Peyer's patch (tissue), 4 donors: ENCODE measurements around the gene CRACDL. TPM values are rescaled to one million over a fixed set of nuclear protein-coding genes. Genes with fewer than 3 reads are reported as not detected.

Experiments
- DNase-seq, 3 donors: peaks; one replicate each; pipeline ENCODE4 v3.0.0-alpha.2; 2017 to 2019
- H3K27ac ChIP-seq, 4 donors: fragments of 200-600 bp; sonication (generic); one replicate each; pipeline ENCODE4 v1.5.1; 2016 to 2019
- H3K27me3 ChIP-seq, 2 donors: fragments of 200-600 bp; sonication (generic); one replicate each; pipeline ENCODE4 v1.5.1; 2019
- H3K36me3 ChIP-seq, 3 donors: fragments of 200-600 bp; sonication (generic); one replicate each; pipeline ENCODE4 v1.5.1; 2016 to 2019
- H3K4me1 ChIP-seq, 4 donors: fragments of 200-600 bp; sonication (generic); one replicate each; pipeline ENCODE4 v1.5.1; 2016 to 2019
- H3K4me3 ChIP-seq, 4 donors: fragments of 200-600 bp; sonication (generic); 1 replicate in 3 of 4; 2 replicates in 1 of 4; pipeline ENCODE4 v1.5.1; 2016 to 2019; ENCODE audit warnings: mild to moderate bottlenecking in 1 of 4
- H3K9me3 ChIP-seq, 4 donors: fragments of 200-600 bp; sonication (generic); one replicate each; pipeline ENCODE4 v1.5.1; 2016 to 2019; ENCODE audit warnings: mild to moderate bottlenecking in 1 of 4
- POLR2A ChIP-seq, 2 donors: fragments of 450-650 bp; IDR thresholded peaks; one replicate each; pipeline ENCODE4 v1.5.1; 2017; ENCODE audit warnings: antibody characterized with exemption in 2 of 2, mild to moderate bottlenecking in 2 of 2, moderate library complexity in 2 of 2
- total RNA-seq, 4 donors: library from RNA; depleted of rRNA; stranded (reverse); fragments of >200 nt; gene quantifications; one replicate each; pipeline ENCODE4 v1.1.0, GENCODE V29; 2016
- TF ChIP-seq, protein P1 (sequence below), 6 experiments: fragments of 450-650 bp in 4 of 6; fragments of 200-600 bp in 2 of 6; sonication (generic) in 1 of 6; IDR thresholded peaks; one replicate each; pipeline ENCODE4 v1.5.1; 2017 to 2019; ENCODE audit warnings: antibody characterized with exemption in 6 of 6, mild to moderate bottlenecking in 3 of 6, moderate library complexity in 1 of 6

Gene CRACDL
- total RNA-seq, 4 donors from 2014 or later = 3.3 to 36.5 (median 10.2) TPM

DNA sequence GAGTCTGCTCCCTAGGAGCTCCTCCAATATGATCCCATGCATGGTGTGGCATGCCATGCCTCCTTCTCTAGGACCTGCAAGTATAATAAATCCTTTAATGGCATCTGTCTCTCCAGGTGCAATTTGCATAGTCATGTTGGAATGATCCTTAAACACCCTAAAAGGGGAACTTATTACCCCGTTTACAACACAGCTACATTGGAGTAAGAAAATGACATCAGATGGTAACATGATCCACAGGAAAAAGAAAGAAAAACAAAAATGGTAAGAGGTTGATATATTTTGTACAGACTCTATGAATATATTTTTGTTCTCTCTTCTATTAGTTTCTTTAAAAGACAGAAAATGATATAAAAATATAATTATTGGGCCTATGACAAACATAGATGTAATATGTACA, 79.0 kb downstream of the CRACDL start:
- no peak for DNase-seq
- TF ChIP-seq, protein P1, sequence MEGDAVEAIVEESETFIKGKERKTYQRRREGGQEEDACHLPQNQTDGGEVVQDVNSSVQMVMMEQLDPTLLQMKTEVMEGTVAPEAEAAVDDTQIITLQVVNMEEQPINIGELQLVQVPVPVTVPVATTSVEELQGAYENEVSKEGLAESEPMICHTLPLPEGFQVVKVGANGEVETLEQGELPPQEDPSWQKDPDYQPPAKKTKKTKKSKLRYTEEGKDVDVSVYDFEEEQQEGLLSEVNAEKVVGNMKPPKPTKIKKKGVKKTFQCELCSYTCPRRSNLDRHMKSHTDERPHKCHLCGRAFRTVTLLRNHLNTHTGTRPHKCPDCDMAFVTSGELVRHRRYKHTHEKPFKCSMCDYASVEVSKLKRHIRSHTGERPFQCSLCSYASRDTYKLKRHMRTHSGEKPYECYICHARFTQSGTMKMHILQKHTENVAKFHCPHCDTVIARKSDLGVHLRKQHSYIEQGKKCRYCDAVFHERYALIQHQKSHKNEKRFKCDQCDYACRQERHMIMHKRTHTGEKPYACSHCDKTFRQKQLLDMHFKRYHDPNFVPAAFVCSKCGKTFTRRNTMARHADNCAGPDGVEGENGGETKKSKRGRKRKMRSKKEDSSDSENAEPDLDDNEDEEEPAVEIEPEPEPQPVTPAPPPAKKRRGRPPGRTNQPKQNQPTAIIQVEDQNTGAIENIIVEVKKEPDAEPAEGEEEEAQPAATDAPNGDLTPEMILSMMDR (IDR thresholded peaks at IDR 0.05) = no peak
- no peak for TF ChIP-seq POLR2A (IDR thresholded peaks at IDR 0.05)
- H3K9me3 ChIP-seq = peaks cover 0 to 5% (median 0%) of the 10 kb centered on the region in 4 donors
- no peak overlapping the region for H3K27ac ChIP-seq
- H3K27me3 ChIP-seq = no peaks in the 10 kb centered on the region
- H3K4me1 ChIP-seq = no peaks in the 10 kb centered on the region
- no peak overlapping the region for H3K4me3 ChIP-seq
- H3K36me3 ChIP-seq = no peaks in the 10 kb centered on the region

DNA sequence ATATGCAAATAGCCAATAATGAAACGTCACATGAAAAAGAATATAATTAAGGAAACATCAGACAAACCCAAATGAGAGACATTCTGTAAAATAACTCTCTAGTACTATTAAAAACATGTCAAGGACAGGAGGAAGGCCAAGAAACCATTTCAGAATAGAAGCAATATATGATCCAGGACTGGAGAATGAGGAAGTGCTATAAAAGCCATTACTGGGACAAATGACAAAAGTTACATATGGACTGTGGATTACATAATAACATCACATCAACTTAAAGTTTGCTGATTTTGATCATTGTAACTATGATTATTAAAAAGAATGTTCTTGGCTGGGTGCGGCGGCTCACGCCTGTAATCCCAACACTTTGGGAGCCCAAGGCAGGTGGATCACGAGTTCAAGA, 81.3 kb downstream of the CRACDL start:
- Histone ChIP-seq H3K9me3 (no peaks in the 10 kb centered on the region), H3K4me1 (no peaks in the 10 kb centered on the region), H3K27me3 (no peaks in the 10 kb centered on the region), H3K4me3 (no peak overlapping the region), H3K27ac (no peak overlapping the region), H3K36me3 (no peaks in the 10 kb centered on the region)
- DNase-seq = no peak
- TF ChIP-seq, protein P1 (IDR thresholded peaks at IDR 0.05) = no peak
- no peak for TF ChIP-seq POLR2A (IDR thresholded peaks at IDR 0.05)

DNA sequence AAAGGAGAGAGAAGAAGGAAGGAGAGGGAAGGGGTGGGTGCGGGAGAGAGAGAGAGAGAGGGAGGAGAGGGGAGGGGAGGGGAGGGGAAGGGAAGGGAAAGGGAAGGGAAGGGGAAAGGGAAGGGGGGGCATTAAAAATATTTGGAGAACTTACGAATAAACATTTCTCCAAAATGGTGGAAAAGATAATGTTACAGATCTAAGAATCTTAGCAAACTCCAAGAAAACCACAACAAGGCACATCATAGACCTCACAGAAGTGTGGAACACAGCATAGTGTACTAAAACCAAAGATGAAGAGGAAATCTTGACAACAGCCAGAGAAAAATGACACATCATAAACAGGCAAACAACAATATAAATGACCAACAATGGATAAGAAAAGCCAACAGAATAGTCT, 83.1 kb downstream of the CRACDL start:
- Histone ChIP-seq H3K27ac (no peak overlapping the region), H3K4me1 (no peaks in the 10 kb centered on the region), H3K9me3 (no peaks in the 10 kb centered on the region), H3K27me3 (no peaks in the 10 kb centered on the region), H3K4me3 (no peak overlapping the region), H3K36me3 (no peaks in the 10 kb centered on the region)
- no peak for DNase-seq
- TF ChIP-seq, protein P1 (IDR thresholded peaks at IDR 0.05) = no peak
- no peak for TF ChIP-seq POLR2A (IDR thresholded peaks at IDR 0.05)

DNA sequence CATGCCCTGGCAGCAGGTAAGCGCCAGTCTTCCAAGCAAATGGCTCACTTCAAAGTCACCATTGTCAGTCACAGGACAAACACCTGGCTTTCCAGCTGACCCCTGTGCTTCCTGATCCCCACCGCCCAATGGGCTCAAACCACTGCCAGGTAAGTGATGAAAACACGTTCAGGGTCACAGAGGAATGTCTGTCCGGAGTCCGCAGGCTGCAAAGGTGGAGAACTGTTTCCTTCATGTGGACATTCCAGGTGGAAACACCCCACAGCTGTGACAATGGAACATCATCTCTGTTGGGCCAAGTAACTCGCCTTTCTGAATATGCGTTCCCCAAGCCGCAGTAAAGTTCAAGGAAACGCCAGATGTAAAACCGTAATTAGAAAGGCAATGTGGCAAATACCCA, 86.0 kb downstream of the CRACDL start:
- Histone ChIP-seq H3K9me3 (no peaks in the 10 kb centered on the region), H3K4me3 (no peak overlapping the region), H3K4me1 (no peaks in the 10 kb centered on the region), H3K27ac (no peak overlapping the region), H3K36me3 (no peaks in the 10 kb centered on the region), H3K27me3 (no peaks in the 10 kb centered on the region)
- no peak for DNase-seq
- TF ChIP-seq, protein P1 (IDR thresholded peaks at IDR 0.05) = no peak
- no peak for TF ChIP-seq POLR2A (IDR thresholded peaks at IDR 0.05)

DNA sequence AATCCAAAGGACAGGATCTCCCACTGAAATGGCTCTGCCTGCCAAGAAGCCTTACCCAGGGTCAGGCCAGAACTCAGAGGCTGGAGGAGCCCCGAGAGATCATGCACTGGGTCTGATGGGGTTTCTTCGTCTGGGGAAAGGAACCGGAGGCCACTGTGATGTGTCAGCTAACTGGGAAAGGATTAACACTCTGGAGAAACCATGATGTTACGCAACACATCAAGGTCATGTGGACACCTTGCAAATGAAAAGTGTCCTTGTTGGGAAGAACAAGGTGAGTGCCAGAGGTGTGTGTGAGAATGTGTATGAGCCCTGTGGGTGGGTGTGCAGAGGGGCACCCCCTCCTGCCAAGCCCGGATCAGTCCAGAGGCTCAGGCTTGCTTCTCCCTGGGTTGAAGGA, 86.9 kb downstream of the CRACDL start:
- Histone ChIP-seq H3K27me3 (no peaks in the 10 kb centered on the region), H3K36me3 (no peaks in the 10 kb centered on the region), H3K27ac (no peak overlapping the region), H3K9me3 (no peaks in the 10 kb centered on the region), H3K4me3 (no peak overlapping the region), H3K4me1 (no peaks in the 10 kb centered on the region)
- TF ChIP-seq, protein P1 (IDR thresholded peaks at IDR 0.05) = no peak
- no peak for TF ChIP-seq POLR2A (IDR thresholded peaks at IDR 0.05)
- DNase-seq = no peak

DNA sequence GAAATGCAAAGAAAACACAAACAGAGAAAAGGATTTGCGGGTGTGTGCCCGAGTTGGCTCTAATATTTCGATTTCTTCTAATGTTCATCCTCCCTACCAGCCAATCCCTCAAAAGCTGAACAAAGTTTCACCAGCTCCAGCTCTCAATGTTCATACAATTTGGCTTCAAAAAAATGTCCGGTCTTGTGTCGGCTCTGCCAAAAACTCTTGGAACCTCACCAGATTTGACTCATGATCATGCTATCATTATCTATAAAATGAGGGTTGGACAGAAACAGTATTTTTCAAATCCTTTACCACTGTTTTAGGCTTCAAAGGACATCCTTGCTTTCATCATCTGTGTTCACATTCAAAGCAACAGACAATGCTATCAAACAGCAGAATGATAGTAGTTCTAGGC, 88.2 kb downstream of the CRACDL start:
- no peak overlapping the region for H3K27ac ChIP-seq

More for the DNA sequence above, 88.2 kb downstream of the CRACDL start:
- no peaks in the 10 kb centered on the region for H3K36me3 ChIP-seq
- DNase-seq = no peak
- no peaks in the 10 kb centered on the region for H3K9me3 ChIP-seq
- TF ChIP-seq, protein P1 (IDR thresholded peaks at IDR 0.05) = no peak
- TF ChIP-seq POLR2A (IDR thresholded peaks at IDR 0.05) = no peak
- no peaks in the 10 kb centered on the region for H3K27me3 ChIP-seq
- H3K4me3 ChIP-seq = no peak overlapping the region
- no peaks in the 10 kb centered on the region for H3K4me1 ChIP-seq
